HG03378 (cell line): ENCODE data around the gene GREB1.

Experiments
- ATAC-seq: cut with Tn5 transposase; IDR thresholded peaks from one replicate; pipeline ENCODE4 v1.9.1; 2021; ENCODE audit warnings: mild to moderate bottlenecking, moderate library complexity; ENCODE audit not compliant: unreplicated experiment

GREB1 gene

GRCh38 chr2:11578081-11578948, 44.5 kb downstream of the GREB1 start:
- ATAC-seq, result no peak

GRCh38 chr2:11578986-11579774, 45.3 kb downstream of the GREB1 start:
- ATAC-seq, result no peak

DNA sequence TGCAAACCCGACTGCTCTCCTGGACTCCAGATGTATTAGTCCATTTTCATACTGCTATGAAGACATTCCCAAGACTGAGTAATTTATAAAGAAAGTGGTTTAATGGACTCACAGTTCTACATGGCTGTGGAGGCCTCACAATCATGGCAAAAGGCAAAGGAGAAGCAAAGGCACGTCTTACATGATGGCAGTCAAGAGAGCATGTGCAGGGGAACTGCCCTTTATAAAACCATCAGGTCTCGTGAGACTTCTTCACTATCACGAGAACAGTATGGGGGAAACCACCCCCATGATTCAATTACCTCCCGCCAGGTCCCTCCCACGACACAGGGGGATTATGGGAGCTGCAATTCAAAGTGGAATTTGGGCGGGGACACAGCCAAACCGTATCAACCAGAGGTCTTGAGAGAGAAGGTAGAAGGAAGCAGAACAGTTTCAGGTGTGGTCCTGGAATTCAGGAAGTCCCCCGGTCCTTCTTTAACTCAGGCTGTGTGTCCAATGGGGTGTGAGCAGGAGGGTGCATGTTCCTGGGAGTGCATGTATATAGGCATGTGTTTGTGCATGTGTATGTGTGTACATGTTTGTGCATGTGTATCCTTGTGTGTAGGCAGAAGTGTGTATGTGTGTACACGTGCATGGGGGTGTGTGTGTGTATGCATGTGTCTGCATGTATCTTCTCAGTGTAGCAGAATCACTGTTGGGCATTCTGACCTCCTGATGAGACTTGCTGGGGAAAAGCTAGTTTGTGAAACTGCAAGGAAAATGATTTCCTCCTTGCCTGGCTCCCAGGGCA, 46.2 kb downstream of the GREB1 start:
- ATAC-seq, result no peak

GRCh38 chr2:11580697-11581096, 46.9 kb downstream of the GREB1 start:
- ATAC-seq, result no peak

GRCh38 chr2:11581124-11581796, 47.4 kb downstream of the GREB1 start:
- no peak for ATAC-seq

DNA sequence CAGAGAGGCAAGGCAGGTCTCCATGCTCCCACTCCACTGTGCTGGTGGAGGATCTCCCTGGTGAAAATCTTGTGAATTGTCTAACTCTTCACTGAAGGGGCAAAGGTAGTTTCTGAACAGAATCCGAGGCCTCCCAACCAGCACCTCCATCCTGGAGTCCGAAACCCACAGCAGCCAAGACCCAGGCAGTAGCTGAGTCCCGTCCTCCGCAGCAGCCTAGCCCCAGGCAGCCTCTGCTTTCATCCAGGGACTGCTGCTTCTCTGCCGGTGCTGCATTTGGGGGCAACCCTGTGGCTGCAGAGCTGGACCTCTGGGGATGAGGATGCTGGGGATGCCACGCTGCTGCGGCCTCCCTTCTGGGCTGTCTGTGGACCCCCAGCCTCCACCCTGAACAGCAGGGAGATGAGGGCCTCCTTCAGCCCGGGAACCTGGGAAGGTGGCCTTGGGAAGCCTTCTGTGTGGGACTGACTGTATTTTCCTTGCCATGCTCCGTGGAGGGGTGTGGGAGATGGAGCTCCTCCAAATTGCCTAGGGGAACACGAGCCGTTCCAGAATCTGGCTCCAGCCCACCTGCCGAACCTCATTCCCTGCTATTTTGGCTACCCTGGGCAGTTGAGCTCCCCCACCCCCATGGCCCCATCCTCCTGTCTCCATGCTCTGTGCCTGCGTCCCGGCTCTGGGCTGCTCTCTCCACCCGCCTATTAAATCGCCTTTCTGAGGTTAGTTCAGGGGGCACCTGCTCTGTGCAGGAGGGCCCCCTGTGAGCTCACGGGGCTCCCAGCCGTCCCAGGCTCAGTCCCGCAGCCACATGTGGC, 48.2 kb downstream of the GREB1 start:
- no peak for ATAC-seq

- no peak for ATAC-seq
These were observed 48.7 kb downstream of the GREB1 start for GRCh38 chr2:11582612-11582861.

DNA sequence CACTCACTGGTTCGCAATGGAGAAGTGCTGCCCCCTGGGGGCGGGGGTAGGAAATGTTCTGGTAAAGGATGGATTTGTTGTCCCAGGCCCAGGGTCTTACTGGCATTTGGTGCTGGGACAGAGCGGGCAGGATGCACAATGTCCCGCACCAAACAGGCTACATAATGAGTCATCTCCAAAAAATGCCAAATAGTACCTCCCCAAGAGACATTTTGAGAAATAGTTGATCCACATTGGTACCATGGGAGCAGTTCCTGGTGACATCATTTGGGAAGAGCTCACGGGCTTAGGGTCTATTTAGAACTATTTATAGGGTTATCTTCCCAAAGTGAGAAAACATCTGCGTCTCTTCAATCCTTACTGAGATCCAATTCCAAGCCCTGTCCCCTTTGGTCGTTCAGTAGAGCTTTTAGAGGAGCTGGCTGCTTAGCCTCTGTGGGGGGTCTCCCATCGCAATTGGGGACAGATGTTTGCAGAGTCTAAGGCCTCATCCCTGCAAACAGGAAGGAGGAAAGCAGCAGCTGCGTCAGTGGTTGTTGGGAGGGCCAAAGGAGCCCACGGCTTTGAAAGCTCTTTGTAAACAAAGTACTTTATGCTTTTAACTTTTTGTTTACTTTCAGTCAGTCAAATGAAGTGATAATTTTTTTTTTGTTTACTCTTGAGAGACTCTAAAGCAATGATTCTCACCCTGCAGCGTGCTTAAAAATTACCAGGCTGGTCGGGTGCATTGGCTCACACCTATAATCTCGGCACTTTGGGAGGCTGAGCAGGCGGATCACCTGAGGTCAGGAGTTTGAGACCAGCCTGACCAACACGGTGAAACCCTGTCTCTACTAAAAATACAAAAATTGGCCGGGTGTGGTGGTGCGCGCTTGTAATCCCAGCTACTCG, 49.3 kb downstream of the GREB1 start:
- peak; percentile 44 for ATAC-seq

- ATAC-seq, result peak; percentile 95
These were observed 50.1 kb downstream of the GREB1 start for GRCh38 chr2:11583840-11584524.

DNA sequence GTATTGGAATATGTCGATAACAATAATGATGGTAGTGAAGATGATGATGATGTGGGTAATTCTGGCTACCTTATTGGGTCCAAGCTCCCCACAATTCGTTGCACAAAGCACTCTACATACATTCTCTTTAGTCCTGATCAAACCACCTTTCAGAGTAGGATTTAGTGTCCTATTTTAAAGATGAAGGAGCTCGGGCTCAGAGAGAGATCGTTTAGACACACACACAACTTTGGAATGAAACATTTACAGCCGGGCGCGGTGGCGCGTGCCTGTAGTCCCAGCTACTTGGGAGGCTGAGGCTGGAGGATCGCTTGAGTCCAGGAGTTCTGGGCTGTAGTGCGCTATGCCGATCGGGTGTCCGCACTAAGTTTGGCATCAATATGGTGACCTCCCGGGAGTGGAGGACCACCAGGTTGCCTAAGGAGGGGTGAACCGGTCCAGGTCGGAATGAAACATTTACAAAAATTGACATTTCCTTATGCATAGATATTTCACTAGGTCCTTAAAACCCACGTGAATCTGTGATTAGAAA, 50.7 kb downstream of the GREB1 start:
- ATAC-seq, result no peak

- ATAC-seq, result no peak
These were observed 51.2 kb downstream of the GREB1 start for GRCh38 chr2:11585071-11585470.

- no peak for ATAC-seq
These were observed 54.6 kb downstream of the GREB1 start for GRCh38 chr2:11588228-11589110.

GRCh38 chr2:11589316-11589940, 55.6 kb downstream of the GREB1 start:
- ATAC-seq, result no peak

- ATAC-seq, result no peak
These were observed 56.3 kb downstream of the GREB1 start for GRCh38 chr2:11590193-11590592.

DNA sequence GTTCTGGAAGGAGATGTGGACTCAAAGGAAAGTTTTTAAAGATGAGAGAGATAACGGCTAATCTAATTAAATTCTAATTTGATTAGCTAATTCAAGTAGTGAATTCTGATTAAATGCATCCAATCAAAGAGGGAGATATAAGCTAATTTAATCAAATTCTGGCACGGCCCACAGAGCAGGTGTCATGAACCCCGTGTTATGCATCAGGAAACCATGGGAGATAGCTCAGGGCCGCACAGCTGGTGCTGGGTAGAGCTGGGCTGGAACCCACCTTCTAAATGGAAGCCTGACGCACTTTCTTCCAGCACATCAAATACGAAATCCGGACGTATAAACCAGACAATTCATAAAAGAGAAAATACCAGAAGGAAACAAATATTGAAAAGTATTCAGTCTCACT, 57.2 kb downstream of the GREB1 start:
- ATAC-seq, result no peak

GRCh38 chr2:11592671-11593574, 59.1 kb downstream of the GREB1 start:
- no peak for ATAC-seq
